GM12878 (cell line): ENCODE measurements around the gene SERPINI1.

Source experiments
- CREM ChIP-seq: IDR thresholded peaks from 2 replicates; pipeline ENCODE4 v1.6.1; 2014; ENCODE audit warnings: antibody characterized with exemption, low read depth
- ESRRA ChIP-seq: IDR thresholded peaks from 2 replicates; pipeline ENCODE4 v1.6.1; 2012; ENCODE audit warnings: mild to moderate bottlenecking, low read length, improper control_type of control experiment
- MYC ChIP-seq: IDR thresholded peaks from 2 replicates; pipeline ENCODE4 v1.6.1; 2011; ENCODE audit warnings: mild to moderate bottlenecking, low read length, moderate library complexity, inconsistent platforms; ENCODE audit not compliant: insufficient read depth, insufficient replicate concordance, insufficient read length, severe bottlenecking
- NR2C2 ChIP-seq: IDR thresholded peaks from 2 replicates; pipeline ENCODE4 v1.6.1; 2011; ENCODE audit warnings: borderline replicate concordance, low read depth; ENCODE audit not compliant: control insufficient read depth, insufficient read length
- NRF1 ChIP-seq: conservative IDR thresholded peaks from 2 replicates; pipeline ENCODE4 v1.6.1; 2011; ENCODE audit warnings: mild to moderate bottlenecking, low read depth, low read length, improper control_type of control experiment
- POLR2AphosphoS5 ChIP-seq: IDR thresholded peaks from 2 replicates; pipeline ENCODE4 v1.6.1; 2011; ENCODE audit warnings: mild to moderate bottlenecking, low read length, inconsistent platforms
- SIN3A ChIP-seq: IDR thresholded peaks from 2 replicates; pipeline ENCODE4 v1.6.1; 2012; ENCODE audit warnings: low read depth, low read length, improper control_type of control experiment
- TF ChIP-seq, protein P1 (sequence below): IDR thresholded peaks from 2 replicates; pipeline ENCODE4 v1.6.1; 2012; ENCODE audit warnings: low read depth, low read length, improper control_type of control experiment
- TF ChIP-seq, protein P2 (sequence below), 3 experiments: IDR thresholded peaks in 2 of 3; conservative IDR thresholded peaks in 1 of 3; 2 replicates each; pipeline ENCODE4 v1.5.1; 2011; ENCODE audit warnings: low read depth in 3 of 3, low read length in 3 of 3, mild to moderate bottlenecking in 3 of 3, control low read depth in 2 of 3, moderate library complexity in 2 of 3, inconsistent platforms in 1 of 3, mixed read lengths in 1 of 3; ENCODE audit not compliant: control insufficient read depth in 2 of 3, insufficient read depth in 1 of 3; ENCODE audit errors: extremely low read depth in 1 of 3
- TF ChIP-seq, protein P3 (sequence below): fragments of 450-650 bp; IDR thresholded peaks from 2 replicates; pipeline ENCODE4 v1.6.1; 2017; ENCODE audit warnings: low read depth, mild to moderate bottlenecking, moderate library complexity

GRCh38 chr3:167823738-167824137, 88.2 kb downstream of the SERPINI1 start:
- TF ChIP-seq NRF1: no peak
- no peak for TF ChIP-seq NR2C2
- TF ChIP-seq, protein P1, sequence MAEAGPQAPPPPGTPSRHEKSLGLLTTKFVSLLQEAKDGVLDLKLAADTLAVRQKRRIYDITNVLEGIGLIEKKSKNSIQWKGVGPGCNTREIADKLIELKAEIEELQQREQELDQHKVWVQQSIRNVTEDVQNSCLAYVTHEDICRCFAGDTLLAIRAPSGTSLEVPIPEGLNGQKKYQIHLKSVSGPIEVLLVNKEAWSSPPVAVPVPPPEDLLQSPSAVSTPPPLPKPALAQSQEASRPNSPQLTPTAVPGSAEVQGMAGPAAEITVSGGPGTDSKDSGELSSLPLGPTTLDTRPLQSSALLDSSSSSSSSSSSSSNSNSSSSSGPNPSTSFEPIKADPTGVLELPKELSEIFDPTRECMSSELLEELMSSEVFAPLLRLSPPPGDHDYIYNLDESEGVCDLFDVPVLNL: no peak
- no peak for TF ChIP-seq ESRRA
- TF ChIP-seq, protein P2, sequence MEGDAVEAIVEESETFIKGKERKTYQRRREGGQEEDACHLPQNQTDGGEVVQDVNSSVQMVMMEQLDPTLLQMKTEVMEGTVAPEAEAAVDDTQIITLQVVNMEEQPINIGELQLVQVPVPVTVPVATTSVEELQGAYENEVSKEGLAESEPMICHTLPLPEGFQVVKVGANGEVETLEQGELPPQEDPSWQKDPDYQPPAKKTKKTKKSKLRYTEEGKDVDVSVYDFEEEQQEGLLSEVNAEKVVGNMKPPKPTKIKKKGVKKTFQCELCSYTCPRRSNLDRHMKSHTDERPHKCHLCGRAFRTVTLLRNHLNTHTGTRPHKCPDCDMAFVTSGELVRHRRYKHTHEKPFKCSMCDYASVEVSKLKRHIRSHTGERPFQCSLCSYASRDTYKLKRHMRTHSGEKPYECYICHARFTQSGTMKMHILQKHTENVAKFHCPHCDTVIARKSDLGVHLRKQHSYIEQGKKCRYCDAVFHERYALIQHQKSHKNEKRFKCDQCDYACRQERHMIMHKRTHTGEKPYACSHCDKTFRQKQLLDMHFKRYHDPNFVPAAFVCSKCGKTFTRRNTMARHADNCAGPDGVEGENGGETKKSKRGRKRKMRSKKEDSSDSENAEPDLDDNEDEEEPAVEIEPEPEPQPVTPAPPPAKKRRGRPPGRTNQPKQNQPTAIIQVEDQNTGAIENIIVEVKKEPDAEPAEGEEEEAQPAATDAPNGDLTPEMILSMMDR (IDR thresholded peaks at IDR 0.05 in 2 of 3, conservative IDR thresholded peaks at IDR 0.05 in 1 of 3; ENCODE audit: control insufficient read depth in 2 of 3, extremely low read depth in 1 of 3, insufficient read depth in 1 of 3, low read depth in 3 of 3, low read length in 3 of 3): no peak
- no peak for TF ChIP-seq CREM
- no peak for TF ChIP-seq MYC
- TF ChIP-seq POLR2AphosphoS5: no peak
- TF ChIP-seq, protein P3, sequence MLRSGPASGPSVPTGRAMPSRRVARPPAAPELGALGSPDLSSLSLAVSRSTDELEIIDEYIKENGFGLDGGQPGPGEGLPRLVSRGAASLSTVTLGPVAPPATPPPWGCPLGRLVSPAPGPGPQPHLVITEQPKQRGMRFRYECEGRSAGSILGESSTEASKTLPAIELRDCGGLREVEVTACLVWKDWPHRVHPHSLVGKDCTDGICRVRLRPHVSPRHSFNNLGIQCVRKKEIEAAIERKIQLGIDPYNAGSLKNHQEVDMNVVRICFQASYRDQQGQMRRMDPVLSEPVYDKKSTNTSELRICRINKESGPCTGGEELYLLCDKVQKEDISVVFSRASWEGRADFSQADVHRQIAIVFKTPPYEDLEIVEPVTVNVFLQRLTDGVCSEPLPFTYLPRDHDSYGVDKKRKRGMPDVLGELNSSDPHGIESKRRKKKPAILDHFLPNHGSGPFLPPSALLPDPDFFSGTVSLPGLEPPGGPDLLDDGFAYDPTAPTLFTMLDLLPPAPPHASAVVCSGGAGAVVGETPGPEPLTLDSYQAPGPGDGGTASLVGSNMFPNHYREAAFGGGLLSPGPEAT: no peak
- no peak for TF ChIP-seq SIN3A
